Activated T-cell treated with anti-CD3 and anti-CD28 coated beads for 24 hours (primary cell): ENCODE measurements around the gene SUGCT.

Source experiments
- DNase-seq: peaks from one replicate; pipeline ENCODE4 v3.0.0-alpha.2; 2020; ENCODE audit warnings: low read depth

The SUGCT gene

GRCh38 chr7:40474790-40475680 is 340.2 kb downstream of the SUGCT start:
- no peak for DNase-seq

- no peak for DNase-seq
These were observed 340.8 kb downstream of the SUGCT start for GRCh38 chr7:40475681-40475982.

GRCh38 chr7:40477094-40477493 is 342.3 kb downstream of the SUGCT start:
- DNase-seq = no peak

GRCh38 chr7:40482845-40483244 is 348.0 kb downstream of the SUGCT start:
- no peak for DNase-seq

- DNase-seq = no peak
These were observed 348.8 kb downstream of the SUGCT start for GRCh38 chr7:40483630-40484029.

- no peak for DNase-seq
These were observed 355.2 kb downstream of the SUGCT start for GRCh38 chr7:40489844-40490602.

- DNase-seq = no peak
These were observed 355.8 kb downstream of the SUGCT start for GRCh38 chr7:40490603-40490924.

- DNase-seq = no peak
These were observed 358.1 kb downstream of the SUGCT start for GRCh38 chr7:40492946-40493345.

- no peak for DNase-seq
These were observed 358.8 kb downstream of the SUGCT start for GRCh38 chr7:40493609-40494051.

GRCh38 chr7:40498924-40499510 is 364.2 kb downstream of the SUGCT start:
- DNase-seq = no peak

- DNase-seq = no peak
These were observed 364.9 kb downstream of the SUGCT start for GRCh38 chr7:40499718-40500117.

GRCh38 chr7:40500219-40500618 is 365.4 kb downstream of the SUGCT start:
- no peak for DNase-seq

GRCh38 chr7:40502359-40502758 is 367.6 kb downstream of the SUGCT start:
- no peak for DNase-seq

GRCh38 chr7:40506158-40506557 is 371.4 kb downstream of the SUGCT start:
- DNase-seq = no peak

- no peak for DNase-seq
These were observed 372.4 kb downstream of the SUGCT start for GRCh38 chr7:40507166-40507565.

GRCh38 chr7:40509287-40509996 is 374.6 kb downstream of the SUGCT start:
- DNase-seq = no peak

- DNase-seq = no peak
These were observed 381.6 kb downstream of the SUGCT start for GRCh38 chr7:40516376-40516775.

GRCh38 chr7:40519009-40519408 is 384.2 kb downstream of the SUGCT start:
- DNase-seq = no peak

- DNase-seq = no peak
These were observed 386.4 kb downstream of the SUGCT start for GRCh38 chr7:40520986-40521738.

- no peak for DNase-seq
These were observed 391.0 kb downstream of the SUGCT start for GRCh38 chr7:40525764-40526163.

- no peak for DNase-seq
These were observed 392.3 kb downstream of the SUGCT start for GRCh38 chr7:40526951-40527715.
